Astrocyte of the hippocampus (primary cell): Measurements from ENCODE around the gene SPHK2.

Experiments
- DNase-seq: peaks from one replicate; pipeline ENCODE4 v3.0.0; 2011; ENCODE audit warnings: low read depth, low spot score

SPHK2 gene

DNA sequence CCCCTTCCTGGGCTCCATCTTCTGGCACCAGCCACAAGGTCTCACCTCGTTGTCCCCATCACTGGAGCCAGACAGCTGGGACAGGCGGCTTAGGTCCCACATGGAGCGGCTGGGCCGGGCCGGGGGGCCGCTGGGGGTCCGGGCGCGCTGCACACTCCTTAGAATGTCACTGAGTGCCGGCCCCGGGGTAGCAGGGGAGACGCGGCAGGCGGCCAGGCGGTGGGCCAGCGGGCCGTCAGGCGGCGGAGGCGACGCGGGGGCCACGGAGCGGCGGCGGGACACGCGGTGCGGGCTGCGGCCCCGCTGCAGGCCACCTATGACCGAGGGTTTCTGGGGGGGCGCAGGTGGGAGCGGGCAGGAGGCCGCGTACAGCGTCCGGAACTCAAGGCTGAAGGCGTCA lies 15.9 kb upstream of the SPHK2 start:
- no peak for DNase-seq

DNA sequence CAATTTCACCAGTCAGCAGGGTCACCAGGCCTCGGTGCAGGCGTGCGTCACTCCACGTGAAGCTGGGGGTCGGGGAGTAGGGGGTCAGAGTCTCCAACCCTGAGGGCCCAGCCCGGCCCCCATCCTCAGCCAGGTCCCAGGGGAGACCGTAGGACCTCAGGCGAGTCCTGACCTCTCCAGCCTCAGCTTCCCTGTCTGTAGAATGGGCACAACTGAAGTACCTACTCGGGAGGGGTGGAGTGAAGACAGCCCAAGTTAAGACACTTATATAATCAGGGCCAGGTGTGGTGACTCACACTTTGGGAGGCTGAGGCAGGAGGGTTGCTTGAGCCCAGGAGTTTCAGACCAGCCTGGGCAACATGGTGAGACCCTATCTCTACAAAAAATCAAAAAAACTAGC lies 15.5 kb upstream of the SPHK2 start:
- DNase-seq = no peak

DNA sequence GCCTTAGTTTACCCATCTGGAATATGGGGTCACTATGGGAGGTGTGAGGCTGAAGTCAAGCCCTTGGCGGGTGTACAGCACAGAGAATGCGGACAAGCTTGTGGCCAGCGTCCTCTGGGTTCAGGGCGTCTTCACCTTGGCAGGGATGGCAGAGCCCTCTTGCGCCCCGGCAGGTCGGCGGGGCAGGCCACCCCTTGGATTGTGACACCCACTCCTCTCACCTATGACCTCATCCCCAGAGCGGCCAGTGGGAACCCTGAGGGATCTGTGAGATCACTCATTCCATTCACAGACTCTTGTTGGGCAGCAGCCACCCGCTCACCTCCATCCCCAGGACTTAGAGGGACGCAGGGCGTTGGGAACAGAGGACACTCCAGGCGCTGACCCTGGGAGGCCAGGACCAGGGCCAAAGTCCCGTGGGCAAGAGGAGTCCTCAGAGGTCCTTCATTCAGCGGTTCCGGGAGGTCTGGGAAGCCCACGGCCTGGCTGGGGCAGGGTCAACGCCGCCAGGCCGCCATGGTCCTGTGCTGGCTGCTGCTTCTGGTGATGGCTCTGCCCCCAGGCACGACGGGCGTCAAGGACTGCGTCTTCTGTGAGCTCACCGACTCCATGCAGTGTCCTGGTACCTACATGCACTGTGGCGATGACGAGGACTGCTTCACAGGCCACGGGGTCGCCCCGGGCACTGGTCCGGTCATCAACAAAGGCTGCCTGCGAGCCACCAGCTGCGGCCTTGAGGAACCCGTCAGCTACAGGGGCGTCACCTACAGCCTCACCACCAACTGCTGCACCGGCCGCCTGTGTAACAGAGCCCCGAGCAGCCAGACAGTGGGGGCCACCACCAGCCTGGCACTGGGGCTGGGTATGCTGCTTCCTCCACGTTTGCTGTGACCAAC lies 12.6 kb upstream of the SPHK2 start, which contains the start of gene SPACA4:
SPACA4 (plus strand) TSS at position 280 of the 896 bp plus-strand sequence; CDS start at position 517, 237 bp downstream.
- no peak for DNase-seq

DNA sequence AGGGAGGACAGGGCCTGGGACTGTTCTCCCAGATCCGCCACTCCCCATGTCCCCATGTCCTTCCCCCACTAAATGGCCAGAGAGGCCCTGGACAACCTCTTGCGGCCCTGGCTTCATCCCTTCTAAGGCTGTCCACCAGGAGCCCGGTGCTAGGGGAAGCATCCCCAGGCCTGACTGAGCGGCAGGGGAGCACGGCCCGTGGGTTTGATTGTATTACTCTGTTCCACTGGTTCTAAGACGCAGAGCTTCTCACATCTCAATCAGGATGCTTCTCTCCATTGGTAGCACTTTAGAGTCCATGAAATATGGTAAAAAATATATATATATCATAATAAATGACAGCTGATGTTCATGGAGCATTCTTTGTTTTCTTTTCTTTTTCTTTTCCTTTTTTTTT lies 11.9 kb upstream of the SPHK2 start:
- DNase-seq = no peak

DNA sequence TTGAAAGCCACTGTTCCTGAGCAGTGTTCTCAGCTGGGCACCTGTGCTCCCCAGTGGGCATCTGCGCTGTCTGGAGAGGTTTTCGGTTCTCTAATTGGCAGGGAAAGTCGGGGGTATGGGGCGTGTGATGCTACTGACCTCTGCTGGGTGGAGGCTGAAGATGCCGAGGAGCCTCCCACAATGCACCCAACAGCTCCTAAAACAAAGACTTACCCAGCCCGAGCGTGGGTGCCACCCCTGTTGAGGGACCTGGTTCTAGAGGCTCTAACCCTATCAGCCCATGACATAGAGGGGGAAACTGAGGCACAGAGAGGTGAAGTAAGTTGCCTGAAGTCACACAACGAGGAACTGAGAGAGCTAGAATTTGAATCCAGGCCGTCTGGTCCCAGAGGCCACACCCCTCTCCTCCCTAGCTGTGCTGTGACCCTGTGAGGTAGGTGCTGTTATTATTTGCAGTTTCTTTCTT lies 10.5 kb upstream of the SPHK2 start:
- DNase-seq = peak; percentile 61

DNA sequence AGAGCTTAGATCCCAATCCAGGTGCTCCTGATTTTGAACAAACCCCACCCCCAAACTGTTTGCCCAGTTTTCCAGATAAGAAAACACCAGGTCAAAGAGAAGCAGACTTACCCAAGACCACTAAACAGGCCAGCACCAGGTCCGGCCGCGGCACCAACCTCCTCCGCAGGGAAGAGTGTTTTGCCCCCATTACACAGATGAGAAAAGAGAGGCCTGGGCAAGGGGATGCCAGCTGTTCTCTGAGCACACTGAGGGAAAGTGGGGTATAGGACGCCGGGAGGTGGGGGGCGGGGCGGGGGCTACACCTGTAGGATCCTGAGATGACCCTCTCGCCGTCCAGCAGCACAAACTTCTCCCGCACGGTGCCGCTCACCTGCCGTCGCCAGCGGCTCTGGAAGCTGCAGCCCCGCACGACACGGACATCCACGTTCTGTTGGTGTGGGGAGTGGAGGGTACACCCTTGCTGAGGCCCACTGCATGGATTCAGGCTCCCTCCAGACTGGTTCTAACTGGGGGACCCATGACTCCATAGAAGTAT lies 9.7 kb upstream of the SPHK2 start:
- DNase-seq = no peak

DNA sequence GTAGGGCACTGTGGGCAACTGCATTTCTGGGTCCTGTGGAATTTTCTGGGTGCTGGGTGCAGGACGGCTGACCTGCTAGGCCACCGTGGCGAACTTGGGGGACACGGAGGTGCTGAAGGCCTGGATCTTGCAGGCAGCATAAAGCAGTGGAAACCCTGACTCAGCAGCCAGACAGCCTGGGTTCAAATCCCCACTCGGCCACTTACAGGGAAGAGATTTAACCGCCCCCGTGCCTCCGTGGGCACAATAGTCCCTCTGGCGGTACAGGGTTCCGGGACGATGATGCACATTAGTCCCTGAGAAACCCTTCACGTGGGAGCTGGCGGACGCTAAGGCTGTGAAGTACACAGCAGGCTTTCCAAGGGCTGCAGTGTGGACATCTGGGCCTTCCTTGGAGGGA lies 7.4 kb upstream of the SPHK2 start:
- DNase-seq = no peak

DNA sequence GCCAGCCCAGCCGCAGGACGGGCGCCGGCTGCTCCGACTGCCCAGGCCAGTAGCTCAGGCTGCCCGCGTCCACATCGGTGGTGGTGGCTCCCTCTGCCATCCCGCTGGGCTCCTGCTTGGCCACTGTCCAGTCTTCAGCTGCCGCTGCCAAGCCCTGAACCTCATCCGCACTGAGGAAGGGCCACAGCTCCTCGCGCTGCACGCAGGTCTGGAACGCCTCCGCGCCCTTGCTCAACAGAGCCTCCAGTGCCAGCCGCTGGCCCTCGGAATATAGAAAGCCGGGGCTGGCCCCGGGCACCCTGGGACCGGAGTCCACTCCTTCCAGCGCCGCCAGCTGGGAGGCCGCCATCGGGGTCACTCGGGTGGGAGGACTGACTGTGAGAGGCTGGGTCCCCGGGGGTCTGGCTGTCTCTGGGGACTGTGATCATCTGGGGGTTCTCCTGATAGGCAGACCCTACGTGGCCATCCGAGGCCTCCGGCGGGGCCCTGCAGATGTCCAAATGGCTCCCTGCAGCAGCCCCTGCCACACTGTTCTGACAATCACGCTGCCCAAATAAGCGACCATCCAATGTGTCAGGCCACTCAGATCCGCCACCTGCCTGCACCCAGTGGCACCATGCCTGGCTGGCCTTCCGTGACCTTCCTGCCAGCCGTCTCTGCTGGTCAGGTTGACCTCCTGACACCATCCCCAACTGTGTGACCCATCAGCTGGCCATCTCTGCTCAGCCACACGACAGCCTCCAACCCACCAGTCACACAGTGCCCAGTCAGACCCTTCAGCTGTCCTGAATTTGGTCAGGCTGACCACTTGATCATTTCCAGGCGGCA lies 6.1 kb upstream of the SPHK2 start:
- DNase-seq = peak; percentile 25

DNA sequence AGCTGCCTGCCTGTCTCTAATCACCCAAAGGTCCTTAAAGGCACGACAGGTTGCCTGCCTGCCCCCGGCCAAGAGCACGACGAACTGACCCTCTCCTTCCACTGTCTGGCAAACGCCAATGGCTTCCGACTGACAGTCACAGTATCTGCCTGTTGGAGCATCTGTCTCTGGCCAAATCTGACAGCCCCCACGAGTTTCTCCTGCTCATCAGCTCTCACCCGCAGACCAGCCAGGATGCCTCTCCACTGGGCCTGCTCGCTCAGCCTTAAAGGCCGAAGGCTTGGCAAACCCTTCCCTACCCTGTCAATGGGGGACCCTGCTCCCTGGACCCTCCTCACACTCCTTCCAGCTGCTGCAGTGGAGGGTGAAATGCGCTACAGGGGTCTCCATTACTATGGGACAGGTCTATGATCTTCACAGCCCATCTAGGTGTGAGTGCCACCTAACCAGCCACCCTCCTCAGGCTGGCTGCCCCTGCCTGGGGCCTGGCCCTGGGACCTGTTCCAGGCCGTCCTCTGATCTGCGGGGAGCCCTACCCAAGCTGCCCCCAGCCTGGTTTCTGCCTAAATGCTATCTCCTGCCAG lies 5.4 kb upstream of the SPHK2 start:
- no peak for DNase-seq

DNA sequence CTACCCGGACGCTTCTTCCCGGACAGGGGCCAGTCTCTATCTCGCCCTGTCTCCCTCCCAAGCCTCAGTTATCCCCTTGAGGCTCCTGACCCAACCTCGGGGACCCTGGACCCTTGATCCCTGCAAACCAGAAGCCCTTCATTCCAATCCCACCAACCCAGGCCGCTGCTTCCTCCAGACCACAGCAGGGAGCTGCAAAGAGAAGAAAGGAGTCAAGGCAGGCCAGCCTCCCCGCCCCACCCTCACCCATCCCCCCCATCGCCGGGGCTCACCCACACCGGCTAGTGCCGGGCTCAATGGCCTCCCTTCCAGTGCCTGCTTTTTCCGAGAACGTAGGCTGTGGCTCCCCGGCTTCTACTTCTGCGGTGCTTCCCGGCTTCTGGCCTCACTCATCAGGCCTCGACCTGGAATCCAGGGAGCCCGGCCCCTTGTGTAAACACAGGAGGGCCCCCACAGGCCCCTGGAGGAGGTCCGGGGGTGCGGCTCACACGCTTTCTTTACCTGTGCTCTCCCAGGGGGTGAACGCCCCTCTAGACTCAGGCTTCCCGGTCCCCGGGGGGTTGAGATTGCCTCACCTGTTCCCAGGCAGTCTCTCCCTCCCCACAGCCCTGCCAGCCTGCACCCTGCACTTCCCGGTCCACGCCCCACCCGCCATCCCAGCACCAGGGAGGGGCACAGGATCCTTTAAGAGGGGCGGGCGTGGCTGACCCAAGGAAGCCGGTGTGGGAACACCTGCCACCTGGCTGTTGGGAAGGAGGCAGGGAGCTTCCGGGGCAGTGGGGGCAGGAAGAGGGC lies 4.7 kb upstream of the SPHK2 start, which contains the start of gene FAM83E:
FAM83E (minus strand) TSS at position 641 of the 795 bp plus-strand sequence. CDS start 1,704 bp downstream, outside the sequence.
- peak; percentile 28 for DNase-seq

DNA sequence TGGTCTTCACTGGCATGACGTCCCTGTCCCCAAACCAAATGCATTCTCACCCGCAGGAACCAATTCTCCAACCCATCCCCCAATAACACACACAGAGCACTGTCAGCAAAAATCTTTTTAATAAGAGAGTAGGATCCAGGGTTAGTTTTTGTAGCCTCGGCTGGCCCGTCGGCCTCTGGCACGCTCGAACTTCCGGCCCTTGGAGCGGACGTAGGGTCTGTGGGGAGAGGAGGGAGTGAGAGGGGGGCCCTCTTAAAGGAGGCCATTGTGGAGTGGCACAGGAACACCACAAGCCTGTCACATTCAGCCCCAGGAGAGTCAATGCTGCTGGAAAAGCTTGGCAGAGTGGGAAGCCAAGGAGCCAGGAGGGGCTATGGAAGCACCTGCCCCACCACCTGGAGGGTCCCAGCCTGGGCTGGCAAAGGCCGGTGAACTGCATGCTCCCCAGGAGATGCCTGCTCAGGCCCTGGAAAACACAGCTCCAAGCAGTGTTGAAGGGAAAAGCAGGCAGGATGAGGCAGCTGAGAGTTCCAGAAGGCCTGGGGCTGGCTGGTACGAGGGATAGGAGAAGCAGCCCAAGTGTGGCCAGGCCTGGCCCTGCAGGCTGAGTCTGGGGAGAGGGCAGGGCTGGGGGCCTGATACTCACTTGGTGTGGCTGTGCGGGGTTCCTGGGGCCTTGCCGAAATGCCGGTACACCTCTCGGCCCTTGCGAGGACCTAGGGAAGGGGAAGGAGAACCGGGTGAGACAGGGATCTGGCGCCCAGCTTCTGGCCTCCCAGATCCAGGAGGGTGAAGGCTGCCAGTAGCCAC lies 3.9 kb upstream of the SPHK2 start:
- DNase-seq = no peak

DNA sequence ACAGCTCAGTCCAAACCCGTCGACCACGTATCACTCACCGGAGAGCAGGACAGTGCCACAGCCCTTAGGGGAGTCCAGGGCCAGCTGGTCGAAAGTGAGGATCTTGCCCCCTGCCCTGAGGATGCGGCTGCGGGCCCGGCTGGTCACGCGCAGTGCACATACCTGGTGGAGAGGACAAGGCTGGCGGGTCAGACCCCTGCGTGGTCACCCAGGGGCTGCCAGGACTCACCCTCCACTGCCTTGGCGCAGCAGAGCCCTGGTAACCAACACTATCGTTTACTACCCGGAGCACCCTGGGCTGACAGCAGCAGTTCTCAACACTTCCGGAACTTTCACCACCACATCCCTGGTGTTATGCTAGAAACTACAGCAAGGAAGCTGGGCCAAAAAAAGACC lies 3.3 kb upstream of the SPHK2 start:
- no peak for DNase-seq

DNA sequence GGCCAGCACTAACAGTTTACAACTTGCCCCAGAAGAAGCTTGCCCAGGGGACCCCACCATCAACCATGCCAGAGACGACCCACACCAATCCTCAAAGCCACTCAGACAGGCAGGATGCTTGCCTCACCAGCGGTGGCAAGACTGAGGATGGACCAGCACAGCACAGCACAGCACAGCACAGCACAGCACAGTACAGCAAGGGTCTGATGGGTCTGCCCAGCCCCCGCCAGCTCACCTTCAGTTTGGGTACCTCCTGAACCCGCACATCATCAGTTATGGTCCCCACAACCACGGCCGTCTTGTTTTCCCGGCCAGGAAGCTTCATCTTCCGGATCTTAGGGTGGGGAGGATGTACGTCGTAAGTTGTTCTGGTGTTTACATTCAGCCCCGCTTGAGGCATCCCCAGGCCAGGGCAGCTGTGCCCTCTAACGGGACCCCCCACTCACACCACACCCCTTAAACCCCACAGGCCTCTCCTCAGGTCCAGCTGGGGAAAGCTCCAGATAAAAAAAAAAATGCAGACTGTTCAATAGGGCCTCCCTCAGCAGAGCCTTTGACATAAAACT lies 2.7 kb upstream of the SPHK2 start:
- no peak for DNase-seq

DNA sequence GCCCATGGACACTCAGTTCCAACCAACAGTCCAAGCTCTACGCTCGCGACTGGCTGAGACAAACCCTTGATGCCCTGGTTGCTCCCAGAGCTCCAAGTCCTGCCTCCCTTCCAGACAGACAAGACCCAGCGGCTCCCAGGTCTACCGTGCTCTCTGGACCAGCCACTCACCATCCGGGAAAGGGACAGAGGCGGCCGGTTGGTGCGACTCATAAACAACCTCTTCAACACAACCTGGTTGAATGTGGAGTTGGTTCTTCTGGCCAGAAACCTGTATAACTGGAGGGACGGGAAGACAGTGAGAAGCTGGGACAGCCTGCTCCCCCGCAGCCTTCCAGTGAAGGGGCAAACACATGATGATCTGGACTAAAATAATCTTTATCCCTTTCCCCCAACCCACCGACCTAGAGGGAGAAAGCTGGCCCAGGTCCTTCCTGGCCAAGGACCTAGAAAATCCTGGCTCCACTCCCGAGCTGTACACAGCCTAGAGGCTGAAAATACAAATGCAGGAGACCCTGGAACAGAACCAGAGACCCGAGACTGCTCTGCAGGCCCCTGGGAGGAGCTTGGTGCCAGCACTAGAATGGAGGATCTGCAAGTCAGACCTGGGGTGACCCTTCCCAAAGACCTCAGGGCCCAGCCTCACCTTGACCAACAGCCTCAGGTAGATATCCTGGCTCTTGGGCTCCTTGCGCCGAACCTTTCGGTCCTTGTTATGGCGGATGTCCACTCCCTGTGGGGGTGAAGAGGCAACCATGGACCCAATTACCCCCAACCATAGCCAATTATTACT lies 2.0 kb upstream of the SPHK2 start:
- DNase-seq = peak; percentile 76

DNA sequence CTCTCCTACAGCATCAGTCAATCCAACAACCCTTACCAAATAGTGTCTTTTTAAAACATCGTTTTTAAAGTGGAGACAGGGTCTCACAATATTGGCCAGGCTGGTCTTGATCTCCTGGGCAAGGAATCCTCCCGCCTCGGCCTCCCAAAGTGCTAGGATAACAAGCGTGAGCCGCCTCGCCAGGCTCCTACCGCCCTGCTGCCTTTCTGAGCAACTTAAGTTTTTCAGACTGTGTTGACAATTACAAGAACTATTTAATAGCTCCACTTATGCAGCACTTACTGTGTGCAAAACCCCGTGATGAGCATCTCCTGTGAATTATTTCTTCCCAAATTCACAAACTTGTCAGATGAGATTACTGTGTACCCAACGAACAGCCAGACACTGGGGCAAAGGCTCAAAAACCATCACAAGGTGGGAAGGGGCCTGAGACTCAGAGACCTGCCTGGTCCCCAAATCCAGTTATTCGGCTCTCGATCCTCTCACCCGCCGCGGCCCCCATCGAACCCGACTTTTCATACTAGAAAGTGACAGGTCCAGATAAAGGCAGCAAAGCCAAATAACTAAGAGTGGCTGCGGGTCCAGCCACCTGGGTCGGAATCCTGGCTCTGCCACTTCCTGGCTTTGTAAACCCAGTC lies 909 bp upstream of the SPHK2 start:
- peak; percentile 18 for DNase-seq

DNA sequence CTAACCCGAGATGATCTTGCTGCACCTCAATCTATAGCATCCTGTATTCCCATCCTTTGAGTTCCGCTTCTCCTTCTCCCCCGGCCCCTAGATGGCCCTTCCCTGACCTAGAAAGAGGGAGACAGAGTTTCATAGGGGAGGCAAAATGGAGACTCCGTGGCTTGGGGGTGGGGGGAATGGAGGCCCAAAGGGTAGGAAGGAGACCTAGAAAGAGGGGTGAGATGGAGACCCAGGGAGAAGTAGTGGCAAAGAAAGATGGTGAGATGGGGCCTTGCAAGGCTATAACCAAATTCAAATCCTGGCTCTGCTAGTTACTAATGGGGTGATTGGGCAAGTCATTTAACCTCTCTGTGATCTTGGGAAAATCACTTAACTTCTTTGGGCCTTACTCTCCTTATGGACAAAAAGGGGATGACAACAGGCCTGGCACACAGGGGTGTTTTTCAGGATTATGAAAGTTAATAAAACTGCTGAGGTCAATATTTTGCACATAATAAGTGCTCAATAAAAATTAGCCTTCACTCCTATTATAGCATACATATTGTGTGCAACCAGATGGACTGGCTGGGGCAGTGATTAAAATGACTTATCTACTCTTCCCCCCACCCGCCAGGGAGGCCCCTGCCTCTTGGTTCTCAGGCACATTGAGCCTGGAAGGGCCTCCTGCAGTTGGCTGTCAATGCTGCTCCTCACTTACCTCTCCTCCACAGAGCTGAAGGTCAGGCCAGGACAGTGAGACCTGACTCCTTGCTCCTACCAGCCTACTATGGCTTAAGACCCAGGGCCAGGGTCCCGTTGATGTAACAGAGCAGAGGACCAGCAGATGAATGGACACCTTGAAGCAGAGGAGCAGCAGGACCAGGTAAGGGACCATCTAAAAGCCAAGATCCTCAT lies 633 bp downstream of the SPHK2 start:
- no peak for DNase-seq

DNA sequence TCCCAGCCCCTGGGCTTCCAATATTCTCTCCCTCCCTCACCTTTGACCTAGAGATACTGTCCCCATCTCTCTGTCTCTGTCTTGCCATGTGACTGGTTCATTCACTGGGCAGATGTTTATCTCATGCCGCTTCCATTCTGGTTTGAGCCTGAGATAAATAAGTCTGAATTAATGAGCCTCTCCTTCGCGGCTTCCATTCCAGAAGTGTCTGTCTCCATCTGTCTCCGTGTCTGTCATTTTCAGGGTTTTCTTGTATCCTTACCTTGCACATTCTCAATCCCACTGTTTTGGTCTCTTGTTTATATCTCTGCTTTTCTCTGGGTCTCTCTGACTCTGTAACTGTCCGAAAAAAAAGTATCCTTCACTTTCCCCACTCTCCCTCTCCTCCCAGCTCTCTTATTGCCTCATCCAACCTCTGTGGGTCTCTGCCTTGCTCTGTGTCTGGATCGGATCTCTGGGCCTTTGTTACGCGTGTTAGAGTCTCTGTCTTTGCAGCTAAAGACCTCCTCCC lies 4.3 kb downstream of the SPHK2 start:
- DNase-seq = no peak
